CD4-positive, alpha-beta T cell treated with Interleukin-6 at 100 ng/mL for 8 hours (primary cell): ENCODE measurements around the gene TMEM179.
"Not testable (repeated sequence)": the region's sequence is repeated elsewhere in the genome, so short reads cannot be mapped to it uniquely, and the experiment has no call there.

ENCODE experiments used
- DNase-seq: peaks from one replicate; pipeline ENCODE4 v3.0.0-alpha.2; 2020; ENCODE audit warnings: mixed read lengths, low spot score

Gene TMEM179

DNA sequence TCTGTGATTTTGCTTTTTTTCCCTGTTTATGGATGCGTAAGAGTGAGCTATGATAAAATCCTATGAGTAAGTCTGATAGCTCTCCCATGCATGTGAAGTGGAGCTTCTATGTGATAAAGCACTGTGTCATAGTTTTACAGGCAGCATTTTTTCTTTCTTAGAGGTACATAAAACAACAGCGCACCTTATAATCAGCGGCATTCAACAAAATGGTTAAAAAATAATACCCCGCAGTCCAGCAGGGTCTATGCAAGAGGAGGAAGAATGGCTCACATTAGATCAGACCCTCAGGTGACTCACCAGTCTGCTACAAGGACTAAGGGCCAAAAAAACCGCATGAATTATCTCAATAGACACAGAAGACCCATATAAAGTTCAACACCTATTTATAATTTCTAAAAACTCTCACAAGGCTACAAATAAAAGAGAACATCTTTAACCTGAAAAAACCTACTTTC, 33.0 kb upstream of the TMEM179 start:
- DNase-seq: no peak

DNA sequence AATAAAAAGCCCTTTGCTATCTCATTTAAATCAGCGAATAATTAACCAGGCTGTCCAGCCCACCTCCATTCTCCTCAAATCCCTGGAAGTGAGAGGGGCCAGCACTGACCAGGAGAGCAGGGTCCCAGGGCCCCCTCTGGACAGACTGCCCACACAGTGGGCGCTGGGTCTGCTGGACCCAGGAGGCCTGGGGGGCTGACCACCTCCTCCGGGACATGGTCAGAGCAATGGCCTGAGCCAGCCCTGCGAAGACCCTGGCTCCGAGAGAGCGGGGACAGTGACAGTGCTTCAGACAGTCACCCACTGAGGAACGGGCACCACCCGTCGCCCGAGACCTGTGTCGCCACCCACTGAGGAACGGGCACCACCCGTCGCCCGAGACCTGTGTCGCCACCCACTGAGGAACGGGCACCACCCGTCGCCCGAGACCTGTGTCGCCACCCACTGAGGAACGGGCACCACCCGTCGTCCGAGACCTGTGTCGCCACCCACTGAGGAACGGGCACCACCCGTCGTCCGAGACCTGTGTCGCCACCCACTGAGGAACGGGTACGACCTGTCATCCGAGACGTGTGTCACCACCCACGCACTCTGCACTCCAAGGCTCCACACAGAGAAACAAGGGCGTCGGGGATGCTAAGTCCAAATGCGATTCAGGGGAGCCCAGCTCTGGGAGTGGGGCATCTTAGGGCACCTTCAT, 32.4 kb upstream of the TMEM179 start:
- DNase-seq: not testable (repeated sequence)

DNA sequence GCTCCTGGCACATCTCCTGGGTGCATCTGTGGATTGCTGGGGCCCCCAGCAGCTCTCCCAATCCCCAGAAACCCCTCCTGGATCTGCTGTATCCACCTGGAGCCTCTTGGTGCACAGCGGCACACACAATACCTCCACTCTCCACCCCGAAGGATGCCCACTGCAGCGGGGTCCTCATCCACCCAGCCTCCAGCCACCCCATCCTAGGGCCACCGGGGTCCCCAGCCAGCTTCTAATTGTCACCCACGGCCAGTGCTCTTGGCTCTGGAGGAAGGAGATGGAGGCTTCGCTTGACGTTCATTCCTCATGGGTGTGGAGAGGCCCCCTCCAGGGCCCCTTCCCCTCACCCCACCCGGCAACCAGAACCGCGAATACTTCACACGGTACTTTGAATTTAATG, 31.6 kb upstream of the TMEM179 start:
- no peak for DNase-seq

DNA sequence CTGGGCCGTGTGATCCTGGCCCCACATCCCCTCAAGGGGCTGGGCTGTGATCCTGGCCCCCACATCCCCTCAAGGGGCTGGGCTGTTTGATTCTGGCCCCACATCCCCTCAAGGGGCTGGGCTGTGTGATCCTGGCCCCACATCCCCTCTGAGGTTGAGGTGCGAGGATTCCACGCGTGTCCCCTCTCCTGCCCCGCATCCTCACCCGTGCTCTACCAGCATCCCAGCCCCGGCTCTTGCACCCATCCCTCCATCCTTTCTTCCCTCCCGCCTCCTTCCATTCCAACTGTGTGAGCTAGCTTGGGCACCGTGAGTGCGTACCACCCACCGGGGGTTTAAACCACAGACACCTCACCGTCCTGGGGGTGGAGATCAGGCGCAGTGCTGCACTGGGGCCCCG, 31.1 kb upstream of the TMEM179 start:
- no peak for DNase-seq

GRCh38 chr14:104634886-104635570, 30.5 kb upstream of the TMEM179 start:
- no peak for DNase-seq

GRCh38 chr14:104634138-104634760, 29.7 kb upstream of the TMEM179 start:
- DNase-seq: no peak

DNA sequence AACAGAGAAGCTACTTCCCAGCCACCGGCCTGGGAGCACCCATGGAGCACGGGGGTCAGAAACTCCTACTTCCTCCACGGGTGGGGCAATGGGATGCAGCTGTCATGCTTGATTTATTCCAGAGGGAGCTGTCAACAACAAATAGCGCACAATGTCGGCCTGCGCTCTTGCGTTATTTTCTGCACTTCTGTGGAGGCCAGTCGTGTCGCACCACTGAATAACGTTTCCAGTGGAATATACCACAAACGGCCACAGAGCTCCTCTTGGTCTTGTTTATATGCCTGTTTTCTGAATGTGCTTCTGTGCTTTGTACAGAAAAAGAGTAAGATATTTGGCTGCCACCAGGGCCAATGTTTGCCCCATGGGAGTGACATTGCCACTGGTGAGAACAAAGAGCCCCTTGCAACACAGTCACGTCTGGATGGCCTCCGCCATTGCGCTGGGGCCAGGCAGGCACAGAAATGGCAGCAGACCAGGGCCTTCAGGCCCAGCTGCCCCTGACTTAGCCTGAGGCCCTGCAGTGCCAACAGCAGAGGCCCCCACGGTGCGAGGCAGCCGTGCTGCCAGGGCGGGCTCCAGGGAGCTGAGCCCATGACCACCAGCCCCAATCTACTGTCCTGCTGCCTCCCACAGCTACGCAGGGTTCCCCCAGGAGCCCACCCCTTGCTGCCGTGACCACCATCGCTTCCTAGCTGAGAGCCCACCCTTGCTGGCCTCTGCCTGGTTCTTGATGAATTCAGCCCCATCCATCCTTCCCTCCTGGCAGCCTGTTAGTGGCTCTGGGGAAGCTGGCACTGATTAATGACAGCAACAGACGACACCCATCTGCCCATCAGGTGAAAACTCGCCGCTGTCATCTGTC, 28.9 kb upstream of the TMEM179 start:
- DNase-seq: no peak

DNA sequence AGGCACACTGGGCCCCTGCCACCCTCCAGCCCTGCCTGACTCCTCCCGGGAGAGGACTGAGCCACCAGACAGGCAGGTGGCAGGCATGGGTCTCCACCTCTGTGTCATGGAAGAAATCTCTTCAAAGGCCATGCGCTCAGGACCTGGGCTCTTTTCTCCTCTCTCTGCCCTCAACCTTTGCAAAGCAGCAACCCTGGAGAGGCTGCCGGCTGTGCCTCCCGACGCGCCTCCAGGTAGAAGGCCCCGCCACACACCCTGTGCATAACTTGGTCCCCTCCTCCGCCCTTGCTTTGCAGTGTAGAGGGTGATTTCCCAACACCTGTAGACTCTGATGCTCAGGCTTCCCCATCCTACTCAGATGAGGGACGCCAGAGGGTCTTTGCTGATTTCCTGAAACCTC, 28.2 kb upstream of the TMEM179 start:
- DNase-seq: no peak

DNA sequence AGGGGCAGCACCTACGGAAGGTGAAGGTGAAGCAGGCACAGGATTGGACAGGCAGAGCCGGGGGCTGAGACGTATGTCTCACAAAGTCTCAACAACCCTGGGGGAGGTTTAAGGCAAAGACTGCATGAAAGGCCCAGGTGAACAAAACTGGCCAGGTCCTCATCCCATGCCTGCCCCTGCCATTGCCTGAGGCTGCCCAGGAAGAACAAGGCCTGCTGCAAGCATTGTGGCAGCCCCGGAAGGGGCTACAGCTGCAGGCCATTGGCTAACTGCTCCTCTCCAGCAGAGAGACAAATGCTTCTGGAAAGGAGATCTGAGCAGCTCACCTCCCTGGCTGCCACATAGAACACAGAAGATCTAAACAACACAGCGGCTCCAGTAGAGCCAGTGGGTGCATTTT, 20.4 kb upstream of the TMEM179 start:
- DNase-seq: no peak

- DNase-seq: no peak
Observed at GRCh38 chr14:104614126-104614812, 9.7 kb upstream of the TMEM179 start.

DNA sequence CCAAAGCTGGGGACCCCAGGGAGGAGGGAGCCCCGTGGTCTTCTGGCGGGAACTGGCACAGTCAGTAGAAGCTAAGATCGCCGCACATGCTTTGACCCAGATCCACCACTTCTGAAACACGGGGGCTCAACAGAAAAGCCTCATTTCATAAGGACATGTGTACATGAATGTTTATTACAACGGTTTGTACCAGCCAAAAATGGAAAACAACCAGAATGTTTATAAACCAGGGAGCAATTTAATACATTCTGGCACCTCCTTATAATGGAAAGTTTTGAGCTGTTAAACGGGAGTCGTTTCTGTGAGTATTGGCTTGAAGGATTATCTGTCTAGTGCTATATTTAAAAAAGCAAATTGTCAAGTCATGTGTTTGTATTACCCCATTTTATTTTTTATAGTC, 7.3 kb upstream of the TMEM179 start:
- DNase-seq: no peak

GRCh38 chr14:104610749-104611310, 6.3 kb upstream of the TMEM179 start:
- DNase-seq: no peak

DNA sequence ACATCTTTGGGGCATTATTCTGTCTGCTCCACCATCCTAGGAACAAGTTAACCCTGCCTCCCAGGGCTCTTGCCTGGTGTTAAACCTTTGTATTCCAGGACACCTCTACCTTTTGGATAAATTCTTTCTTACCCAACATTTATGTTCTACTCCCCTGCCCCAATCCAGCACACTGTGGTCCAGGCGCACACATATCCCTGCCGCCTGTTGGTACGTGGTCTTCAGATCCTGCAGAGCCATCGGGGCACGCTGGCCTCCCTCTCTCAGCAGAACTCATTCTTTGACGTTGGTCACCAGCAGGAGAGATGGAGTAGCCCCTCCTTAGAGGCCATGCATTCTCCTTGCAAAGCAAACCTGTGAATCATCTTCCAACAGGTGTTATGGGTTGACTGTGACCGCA, 5.1 kb upstream of the TMEM179 start:
- no peak for DNase-seq

GRCh38 chr14:104603711-104604401, 716 bp downstream of the TMEM179 start:
- DNase-seq: no peak

- DNase-seq: no peak
Observed at GRCh38 chr14:104602933-104603325, 1.6 kb downstream of the TMEM179 start.

- no peak for DNase-seq
Observed at GRCh38 chr14:104602315-104602932, 2.1 kb downstream of the TMEM179 start.

GRCh38 chr14:104601786-104602185, 2.8 kb downstream of the TMEM179 start:
- DNase-seq: no peak

DNA sequence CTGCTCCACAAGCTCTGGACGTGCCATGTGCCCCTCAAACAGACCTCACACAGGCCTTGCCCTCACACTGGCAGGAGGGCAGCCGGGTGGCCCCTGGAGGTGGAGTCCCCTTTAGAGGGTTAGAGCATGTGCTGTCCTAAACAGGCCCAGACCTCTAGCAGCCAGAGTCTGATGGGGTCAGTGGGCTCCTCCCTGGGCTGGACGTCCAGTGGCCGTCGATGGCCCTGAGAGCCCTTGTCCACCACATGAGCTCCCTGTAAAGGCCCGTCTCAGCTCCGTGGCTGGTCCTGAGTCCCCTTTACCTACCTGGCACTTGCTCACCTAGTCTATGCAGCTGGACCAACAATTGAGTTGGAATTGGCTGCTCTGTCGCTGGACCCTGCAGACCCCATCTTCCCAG, 3.8 kb downstream of the TMEM179 start:
- DNase-seq: no peak

GRCh38 chr14:104600141-104600643, 4.4 kb downstream of the TMEM179 start:
- no peak for DNase-seq

DNA sequence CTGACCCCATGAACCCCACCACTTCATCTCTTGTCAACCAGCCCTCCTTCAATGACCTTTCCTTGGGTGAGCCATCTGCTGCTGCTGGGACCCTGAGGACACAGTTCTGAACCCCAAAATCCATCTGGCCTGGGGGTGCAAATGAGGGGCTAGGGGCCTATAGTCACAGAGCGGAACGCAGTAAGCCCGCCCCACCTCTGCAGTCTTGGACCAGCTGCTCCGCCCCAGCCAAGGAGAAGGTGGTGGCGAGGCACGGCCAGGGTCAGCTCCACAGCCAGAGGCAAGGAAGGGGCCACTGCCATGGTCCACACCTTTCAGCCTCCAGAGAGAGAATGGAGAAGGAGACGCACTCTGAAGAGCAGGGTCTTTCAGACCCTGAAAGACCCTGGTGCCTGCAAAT, 5.1 kb downstream of the TMEM179 start:
- no peak for DNase-seq
